Nucleus accumbens (tissue), 56 donors: Measurements from ENCODE around the gene MROH2A.

ENCODE experiments used
- DNase-seq, 56 donors: peaks; one replicate each; lab custom pipeline; 2025; lab: John Stamatoyannopoulos, UW

The MROH2A gene

DNA sequence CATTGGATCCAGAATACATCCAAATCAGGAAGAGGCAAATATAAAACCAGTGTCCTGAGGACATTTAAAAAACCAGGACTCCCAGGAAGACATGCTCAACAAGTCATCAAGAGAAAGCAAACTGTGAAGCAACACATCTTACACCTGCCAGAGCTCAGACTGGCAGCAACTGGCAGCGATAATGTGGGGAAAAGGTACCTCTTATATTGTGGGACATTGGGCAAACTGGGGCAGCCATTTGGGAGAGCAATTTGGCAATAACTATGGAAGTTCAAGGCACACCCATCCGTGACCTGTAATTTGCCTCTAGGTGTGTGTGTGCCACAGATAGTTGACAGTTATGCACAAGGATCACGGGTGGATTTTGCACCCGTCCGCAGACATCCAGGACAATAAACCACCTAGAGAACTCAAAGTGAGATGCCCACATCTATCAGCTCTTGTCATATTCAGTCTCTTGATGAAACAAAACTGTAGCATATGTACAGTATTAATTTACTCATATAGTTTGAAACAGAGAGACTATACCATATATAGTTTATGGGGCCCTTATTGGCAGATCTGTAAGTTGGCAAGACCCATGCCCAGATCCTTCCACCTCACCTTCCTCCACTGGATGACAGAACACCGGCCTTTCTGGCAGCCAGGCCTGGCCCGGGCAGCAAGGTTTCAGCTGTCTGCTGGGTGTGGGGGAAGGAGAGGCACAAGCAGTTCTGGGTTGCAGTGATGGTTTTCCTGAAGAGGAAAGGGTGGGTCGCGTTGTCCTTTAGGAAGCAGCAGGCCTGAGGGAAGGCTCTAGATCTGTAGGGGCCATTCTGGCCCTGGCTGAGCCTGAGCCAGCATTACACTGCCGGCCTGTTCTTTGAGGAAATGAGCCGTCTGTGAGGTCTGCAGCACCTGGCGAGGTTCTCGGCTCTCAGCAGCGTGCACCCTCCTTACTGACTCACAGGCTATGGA is 57.4 kb downstream of the MROH2A start:
- DNase-seq = no peak

DNA sequence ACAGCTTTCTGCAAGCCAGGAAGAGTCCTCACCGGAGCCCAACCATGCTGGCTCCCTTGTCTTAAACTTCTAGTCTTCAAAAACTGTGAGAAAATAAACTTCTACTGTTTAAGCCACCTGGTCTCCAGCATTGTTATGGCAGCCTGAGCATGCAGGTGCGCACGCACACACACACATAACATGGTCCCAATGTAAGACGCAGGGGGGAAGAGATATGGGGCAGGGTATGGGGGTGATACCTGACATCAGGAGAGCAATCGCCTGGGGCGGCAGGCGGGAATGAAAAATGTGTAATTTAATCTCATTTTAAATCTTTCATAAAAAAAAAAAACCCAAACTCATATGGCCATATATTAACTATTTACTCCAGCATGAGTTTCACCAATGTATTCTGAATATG is 58.2 kb downstream of the MROH2A start:
- no peak for DNase-seq

DNA sequence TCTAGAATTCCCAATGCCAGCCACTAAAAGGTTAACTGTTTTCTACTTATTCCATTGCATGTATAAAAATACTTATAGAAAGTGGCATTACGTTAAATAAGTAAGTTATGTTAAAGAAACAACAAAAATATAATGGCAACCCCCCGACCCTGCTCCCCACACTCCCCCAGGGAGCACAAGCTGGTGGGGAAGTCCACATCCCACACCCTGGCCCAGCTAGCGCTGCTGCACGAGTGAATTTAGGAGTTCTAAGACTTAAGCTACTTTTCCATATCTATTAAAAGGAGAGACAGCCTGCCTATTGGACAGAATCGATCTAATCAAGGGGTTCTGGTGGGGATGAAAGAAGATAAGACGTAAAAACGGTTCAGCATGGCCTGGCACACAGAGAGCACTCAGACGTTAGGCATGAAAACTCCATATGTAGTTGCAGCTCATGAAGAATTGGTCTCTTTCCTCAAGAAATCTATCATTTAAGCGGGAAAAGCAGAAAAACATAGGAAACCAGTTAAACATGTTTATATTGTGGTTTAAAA is 59.6 kb downstream of the MROH2A start:
- DNase-seq = no peak

DNA sequence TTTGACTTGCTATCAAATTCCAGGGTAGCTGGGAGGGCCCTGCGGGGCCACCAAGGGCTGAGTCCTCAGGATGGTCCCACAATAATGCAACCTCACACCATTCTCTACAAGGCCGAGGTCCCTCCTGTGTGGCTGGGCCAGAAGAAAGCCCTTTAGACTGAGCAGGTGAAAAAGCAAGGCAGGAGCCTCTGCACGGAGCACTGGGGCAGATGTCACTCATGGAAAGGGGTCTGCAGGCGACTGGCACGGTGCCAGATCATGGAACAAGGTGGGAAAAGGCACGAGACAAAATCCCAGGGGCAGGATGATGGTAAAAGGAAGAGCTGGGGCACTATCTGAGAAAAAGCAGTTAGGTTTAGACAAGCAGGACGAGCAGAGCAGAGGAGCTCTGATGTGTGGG is 60.1 kb downstream of the MROH2A start:
- DNase-seq = no peak

DNA sequence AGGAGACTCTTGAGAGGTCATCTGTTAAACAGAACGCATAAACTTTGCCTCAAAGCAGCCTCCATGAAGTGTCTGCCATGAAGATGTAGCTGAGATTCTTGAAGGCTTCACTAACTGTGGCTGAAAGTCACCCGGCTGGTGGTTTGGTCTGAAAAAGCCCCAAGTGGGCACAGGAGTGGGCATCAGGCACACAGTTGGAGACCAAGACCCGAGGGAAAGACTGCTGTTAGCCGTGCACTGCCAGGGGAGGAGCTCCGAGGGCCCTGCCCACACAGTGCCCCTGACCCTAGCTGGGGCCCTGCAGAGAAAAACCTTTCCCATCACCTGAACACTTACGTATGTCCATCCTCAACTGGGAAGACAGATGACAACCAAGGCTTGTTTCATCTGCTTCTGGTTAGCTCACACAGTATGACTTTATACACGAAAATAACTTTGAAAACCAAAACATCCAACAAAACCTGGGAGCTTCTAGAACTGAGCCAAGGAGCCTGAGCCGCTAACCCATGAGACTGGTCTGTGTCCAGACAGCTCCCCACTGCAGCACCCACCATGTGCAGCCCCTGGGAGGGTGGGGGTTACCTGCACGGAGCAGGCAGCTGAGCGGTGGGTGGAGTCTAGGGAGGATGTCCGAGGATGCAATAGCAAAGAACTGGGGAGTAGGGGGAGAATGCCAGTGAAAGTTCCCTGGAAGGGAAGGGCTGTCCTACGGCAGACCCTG is 60.8 kb downstream of the MROH2A start:
- no peak for DNase-seq

DNA sequence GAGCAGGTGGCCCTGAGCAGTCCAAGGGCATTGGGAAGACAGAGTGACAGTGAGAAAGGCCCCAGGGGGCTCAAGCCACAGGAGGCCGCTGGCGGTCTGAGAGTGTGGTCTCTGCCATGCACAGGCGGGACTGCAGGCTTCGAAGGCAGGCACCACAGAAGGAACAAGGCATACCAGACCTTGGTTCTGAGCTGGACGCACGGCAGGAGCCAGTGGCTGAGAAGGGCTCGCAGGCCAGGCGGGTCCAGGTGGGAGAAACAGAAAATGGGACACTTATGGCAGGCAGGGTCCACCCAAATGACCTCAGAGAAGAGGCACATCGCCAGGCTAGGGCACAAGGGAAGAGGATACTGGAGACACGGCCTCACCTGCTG is 61.3 kb downstream of the MROH2A start:
- no peak for DNase-seq

DNA sequence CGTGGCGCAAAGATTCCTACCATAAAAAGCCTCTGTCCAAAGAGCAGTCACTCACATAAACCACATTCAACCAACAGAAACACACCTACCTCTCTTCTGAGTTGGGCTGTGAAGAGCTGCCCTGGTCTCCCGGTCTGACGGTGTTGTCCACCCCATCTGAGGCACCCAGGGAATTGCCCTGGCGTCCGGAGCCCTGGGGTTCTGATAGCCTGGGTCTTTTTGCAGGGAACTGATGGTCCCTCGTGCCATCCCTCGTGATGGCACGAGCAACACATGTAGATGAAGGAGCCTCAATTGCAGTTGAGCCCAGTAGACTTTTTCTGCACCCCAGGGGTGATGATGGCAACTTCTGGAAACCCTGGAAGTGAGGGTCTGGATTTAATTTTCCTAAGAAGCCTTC is 62.4 kb downstream of the MROH2A start:
- no peak for DNase-seq

DNA sequence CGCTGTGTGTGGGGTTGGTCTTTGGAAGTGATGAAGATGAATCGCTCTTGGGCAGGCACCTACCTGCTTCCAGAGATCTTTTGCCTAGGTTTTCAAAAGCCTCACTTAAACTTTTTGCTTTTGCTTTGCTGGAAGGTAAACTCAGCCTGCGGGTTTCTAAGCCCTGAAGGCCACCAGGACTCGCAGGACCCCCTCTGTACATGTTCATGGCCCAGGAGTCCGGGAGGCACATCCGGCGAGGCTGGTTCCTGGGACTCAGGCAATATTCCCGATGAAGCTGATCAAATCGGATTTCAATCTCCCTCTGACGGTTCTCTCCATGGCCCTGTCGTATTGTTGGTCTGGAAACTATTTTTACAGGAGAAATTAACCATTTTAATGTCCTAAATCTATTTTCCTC is 63.1 kb downstream of the MROH2A start:
- DNase-seq = no peak

DNA sequence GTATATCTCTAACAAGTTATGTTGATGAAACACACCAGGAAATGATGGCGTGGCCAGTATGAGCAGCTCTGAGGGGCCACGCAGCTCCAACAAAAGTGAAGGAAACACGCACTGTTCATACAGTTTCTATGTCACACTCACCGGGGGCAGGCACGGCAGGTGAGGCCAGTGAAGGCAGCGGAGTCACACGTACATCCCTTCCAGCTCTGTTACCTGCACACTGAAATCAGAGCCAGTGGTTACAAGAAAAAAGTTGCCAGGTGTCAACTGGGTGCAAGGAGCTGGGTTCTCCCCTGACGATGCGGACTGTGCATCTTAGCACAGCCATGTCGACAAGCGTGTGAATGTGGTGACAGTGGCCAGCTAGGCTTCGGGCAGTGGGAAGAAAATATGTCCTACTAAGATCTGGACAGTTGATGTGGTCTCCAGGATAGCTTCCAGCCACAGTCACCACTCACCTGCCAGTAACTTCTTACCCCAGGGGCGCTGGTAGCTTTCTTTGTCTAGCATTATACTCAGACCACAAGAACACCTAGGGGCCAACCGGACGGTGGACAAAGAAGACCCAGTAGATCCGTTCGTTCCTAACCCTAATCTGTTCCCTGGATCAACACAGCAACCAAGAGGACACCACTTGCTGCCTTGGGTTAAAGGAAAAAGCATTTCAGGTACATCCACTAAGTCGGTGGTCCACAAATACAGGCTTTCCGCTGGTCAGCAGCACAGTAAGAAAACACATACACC is 66.1 kb downstream of the MROH2A start:
- DNase-seq = no peak

DNA sequence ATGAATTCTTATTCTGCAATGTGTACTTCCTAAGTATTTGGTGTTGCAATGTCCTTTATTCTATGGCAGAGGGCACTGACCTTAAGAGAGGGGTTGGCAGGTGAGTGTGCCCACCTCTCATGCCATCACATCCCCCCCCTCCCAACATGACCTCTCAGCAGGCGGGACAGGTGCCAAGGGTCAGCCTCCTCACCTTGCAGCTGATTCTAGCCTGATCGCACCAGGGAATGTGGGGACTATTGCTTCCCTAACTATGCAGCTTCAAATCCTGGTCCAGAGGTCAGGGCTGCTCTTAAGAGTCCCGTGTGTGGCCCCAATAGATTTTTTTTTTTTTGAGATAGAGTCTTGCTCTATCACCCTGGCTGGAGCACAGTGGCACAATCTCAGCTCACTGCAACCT is 66.7 kb downstream of the MROH2A start:
- no peak for DNase-seq

DNA sequence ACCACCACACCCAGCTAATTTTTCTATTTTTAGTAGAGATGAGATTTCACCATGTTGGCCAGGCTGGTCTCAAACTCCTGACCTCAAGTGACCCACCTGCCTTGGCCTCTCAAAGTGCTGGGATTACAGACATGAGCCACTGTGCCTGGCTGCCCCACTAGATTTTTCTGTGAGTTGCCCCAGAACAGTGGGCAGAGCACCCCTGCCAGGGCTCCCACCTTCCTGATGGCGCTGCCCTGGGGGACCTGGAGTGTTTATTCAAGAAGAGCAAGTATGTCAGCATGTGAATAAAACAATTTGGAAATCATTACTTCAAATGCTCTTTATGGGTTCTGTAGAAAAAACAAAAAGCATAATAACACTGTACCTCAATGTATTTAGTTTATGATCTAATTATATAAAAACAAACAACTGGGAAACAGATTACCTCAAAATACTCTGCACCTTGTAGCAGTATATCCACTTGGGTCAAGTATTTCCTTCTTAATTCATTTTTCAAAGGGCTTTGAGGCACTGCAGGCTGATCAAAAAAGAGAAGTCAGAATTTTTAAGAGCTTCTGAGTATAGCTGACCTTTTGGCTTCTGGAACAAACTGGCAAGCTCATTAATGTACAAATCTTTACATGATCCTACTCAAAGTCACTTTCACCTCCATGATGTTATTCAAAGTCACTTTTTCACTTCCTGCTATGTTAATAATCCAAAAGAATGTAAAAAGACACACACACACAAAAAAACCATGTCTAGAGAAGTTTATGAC is 67.4 kb downstream of the MROH2A start:
- no peak for DNase-seq

DNA sequence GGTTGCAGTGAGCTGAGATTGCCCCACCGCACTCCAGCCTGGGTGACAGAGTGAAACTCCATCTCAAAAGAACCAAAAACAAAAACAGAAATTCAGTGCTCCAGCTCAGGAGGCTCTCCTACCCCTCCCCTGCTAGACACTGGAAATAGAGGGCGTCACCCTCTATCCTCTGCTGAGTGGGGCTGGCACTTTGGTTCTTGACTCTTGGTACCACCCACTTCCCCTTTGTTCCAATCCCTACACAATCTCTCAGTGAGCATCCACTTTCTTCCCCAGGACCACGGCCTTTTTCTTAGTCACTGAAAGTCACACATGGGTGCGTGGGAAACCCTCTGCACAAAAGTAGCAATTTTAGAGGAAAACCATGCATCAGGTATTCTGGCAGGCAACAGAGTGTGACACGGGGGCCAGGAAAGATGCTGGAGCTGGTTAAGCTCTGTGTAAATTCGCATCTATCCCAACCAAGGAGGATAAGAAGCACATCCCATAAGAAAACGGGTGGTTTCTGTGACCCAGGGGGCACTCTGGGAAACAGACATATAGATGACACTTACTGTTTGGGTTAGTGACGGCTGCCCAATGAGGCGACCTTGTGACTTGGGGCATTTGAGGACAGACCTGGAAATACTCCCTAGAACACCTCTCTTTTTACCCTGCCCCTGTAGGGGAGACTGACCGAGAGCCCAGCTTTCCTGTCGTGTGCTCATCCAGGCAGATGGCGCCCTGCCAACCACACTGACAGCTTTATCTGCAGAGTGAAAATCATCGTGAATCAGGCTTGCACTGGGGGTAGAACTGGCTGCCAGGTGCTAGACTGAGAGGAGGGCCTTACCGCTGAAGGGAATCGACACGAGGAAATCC is 68.5 kb downstream of the MROH2A start:
- no peak for DNase-seq

DNA sequence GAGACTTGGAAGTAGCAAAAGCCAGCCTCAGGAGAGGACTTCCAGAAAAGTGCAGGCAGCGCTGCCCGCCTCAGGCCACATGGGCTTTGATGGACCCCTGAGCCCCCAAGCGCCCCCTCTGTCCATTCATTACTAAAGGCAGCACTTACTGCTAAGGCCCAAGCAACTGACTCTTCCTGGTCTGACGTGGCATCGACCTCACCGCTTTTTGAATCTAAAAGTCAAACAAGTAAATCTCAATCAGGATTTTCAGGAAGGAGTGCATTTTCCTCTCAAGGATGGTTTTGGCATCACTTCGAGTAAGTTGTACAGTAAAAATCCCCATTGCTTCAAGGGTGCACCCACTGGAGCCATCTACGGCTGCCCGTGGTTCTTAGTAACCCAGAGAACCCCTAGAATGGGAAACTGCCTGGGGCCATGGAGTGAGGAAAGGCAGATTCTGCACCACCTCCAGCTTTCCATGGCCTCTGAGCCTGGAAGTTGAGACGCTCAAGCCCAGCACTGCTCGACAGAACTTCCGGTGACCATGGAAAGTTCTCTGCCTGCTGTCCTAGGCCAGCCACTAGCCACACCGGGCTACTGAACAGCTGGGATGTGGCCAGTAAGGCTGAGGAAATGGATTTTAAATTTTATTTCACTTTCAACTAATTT is 69.2 kb downstream of the MROH2A start:
- DNase-seq = no peak

DNA sequence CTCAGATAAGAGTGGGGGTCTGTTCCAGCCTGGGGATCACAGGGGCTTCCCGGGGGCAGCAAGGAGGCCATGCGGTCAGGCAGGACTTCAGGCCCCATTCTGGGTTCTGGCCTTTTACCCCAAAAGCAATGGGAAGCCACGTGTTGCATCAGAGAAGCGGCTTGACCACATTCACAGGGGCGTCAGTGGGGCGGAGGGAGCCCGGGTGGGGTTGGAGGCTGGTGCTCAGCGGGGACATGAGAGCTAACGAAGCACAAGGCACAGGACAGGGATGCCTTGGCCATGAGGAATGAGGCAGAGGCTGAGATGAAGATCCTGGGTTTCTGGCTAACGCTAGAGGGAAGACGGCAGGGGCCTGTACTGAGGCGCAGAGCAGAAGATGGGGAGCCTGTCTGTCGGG is 70.1 kb downstream of the MROH2A start:
- no peak for DNase-seq

DNA sequence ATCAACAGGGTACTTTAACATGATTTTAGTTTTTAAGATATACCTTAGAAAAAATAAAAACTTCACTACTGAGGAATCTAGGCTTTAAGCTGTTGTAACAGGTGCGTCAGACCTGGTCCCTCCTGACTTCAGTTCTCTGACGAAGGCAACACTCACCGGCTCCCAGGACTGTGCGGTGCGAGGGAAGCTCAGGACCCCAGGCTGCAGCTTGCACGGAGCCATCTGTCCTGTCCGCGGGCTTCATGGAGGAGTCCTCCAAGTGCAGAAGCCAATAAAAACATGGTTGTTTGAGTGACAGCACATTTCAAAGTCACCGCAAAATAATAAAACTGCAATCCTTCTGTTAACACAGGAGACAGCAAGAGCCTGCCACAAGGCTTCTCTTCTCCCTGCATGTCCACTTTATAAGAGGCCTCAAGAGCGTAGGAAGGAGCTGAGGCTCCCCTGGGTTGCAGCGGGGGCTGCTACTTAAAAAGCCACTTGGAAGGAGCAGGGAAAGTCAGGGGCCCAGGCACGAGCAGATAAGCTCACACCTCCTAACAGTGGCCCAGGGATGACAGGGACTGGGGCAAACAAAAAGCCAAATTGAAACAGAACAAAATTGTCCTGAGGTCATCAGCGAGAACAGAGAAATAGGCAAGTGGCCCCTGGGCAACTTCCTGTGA is 71.6 kb downstream of the MROH2A start:
- DNase-seq = no peak

DNA sequence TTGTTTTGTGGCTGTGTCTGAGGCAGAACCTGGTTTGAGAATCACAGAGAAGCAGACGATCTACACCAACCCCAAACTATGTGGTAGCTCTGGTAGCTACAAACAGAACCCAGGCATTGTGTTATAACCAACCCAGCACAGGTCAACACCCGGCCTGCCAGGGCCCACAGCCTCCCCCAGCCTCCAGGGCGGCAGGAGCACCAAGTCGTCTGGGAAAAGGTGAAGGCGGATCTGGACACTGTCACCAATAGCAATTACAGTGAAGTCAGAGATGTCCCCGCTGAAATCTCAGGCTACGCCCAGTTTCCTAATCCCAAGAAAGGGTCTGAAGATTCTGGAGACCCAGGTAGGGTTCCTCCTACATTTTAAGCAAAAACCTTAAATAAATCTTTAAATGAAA is 72.6 kb downstream of the MROH2A start:
- DNase-seq = no peak

DNA sequence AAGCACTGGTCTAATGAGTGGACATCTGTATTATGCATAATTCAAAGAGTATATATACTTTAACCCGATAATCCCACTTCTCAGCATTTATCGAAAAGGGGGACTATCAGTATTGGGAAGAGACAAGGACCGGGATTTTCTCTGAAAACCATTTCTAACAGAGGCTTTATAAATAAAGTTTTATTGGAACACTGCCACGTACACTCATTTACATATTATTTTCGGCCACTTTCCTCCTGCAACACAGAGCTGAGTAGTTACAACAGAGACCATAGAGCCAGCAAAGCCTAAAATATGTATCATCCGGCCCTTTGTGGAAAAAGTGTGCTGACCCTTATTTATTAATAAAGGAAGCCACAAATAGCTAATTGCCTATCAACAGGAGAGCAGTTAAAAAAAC is 73.0 kb downstream of the MROH2A start:
- no peak for DNase-seq

DNA sequence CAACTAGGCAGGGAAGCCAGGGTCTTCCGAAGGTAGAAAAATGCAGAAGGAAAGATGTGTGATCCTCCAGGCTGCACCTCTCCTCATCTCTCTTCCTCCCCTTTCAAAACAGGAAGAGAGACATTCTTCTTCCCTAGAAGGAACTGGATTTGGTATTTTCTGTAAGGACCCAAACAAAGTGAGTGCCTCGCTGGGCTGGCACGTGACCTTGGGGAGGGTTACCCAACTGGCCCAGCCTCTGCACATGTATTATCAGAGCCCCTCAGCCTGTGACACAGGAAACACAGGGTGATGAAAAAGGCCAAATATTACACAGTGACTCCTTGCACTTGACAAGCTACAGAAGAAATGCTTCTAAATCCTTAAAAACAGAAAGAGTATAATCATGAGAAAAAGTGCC is 73.9 kb downstream of the MROH2A start:
- no peak for DNase-seq
